ENCODE results near the gene IFFO2.
"Not testable (repeated sequence)": the region's sequence is repeated elsewhere in the genome, so short reads cannot be mapped to it uniquely, and the experiment has no call there.

Gene IFFO2

GRCh38 chr1:18871401-18872070 lies 84.9 kb downstream of the IFFO2 start:
- DNase-seq: no peak

- no peak for DNase-seq
Measured at GRCh38 chr1:18870957-18871356, 85.5 kb downstream of the IFFO2 start.

- not testable (repeated sequence) for DNase-seq
Measured at GRCh38 chr1:18870595-18870865, 85.9 kb downstream of the IFFO2 start.

- no peak for DNase-seq
Measured at GRCh38 chr1:18869847-18870594, 86.5 kb downstream of the IFFO2 start.

- no peak for DNase-seq
Measured at GRCh38 chr1:18868801-18869424, 87.6 kb downstream of the IFFO2 start.

GRCh38 chr1:18868354-18868753 lies 88.1 kb downstream of the IFFO2 start:
- no peak for DNase-seq

GRCh38 chr1:18866846-18867245 lies 89.6 kb downstream of the IFFO2 start:
- no peak for DNase-seq

GRCh38 chr1:18866314-18866713 lies 90.2 kb downstream of the IFFO2 start:
- DNase-seq: no peak

- no peak for DNase-seq
Measured at GRCh38 chr1:18865176-18865575, 91.3 kb downstream of the IFFO2 start.

- no peak for DNase-seq
Measured at GRCh38 chr1:18861590-18861989, 94.9 kb downstream of the IFFO2 start.

- no peak for DNase-seq
Measured at GRCh38 chr1:18861082-18861481, 95.4 kb downstream of the IFFO2 start.

GRCh38 chr1:18859560-18859959 lies 96.9 kb downstream of the IFFO2 start, which contains the start of gene TAS1R2:
Gene TAS1R2, minus strand, starts transcription at chr1:18859660. Its CDS starts 0 bp downstream, at chr1:18859660.
- DNase-seq: no peak

GRCh38 chr1:18858070-18858688 lies 98.3 kb downstream of the IFFO2 start:
- DNase-seq: no peak

- DNase-seq: no peak
Measured at GRCh38 chr1:18856435-18856834, 100.0 kb downstream of the IFFO2 start.

GRCh38 chr1:18855573-18855972 lies 100.9 kb downstream of the IFFO2 start:
- DNase-seq: no peak

GRCh38 chr1:18854331-18855025 lies 102.0 kb downstream of the IFFO2 start:
- DNase-seq: no peak
